Cardiac fibroblast (primary cell): ENCODE data around the gene GMPR.

Experiments
- DNase-seq, 2 donors: peaks; one replicate each; pipeline versions ENCODE4 v3.0.0 to v3.0.0-alpha.2; 2010; ENCODE audit warnings: low read depth in 2 of 2
- H3K4me3 ChIP-seq, 2 donors: replicated peaks in 1 of 2; 1 replicate in 1 of 2; 2 replicates in 1 of 2; pipeline ENCODE4 v1.5.1; 2011; ENCODE audit warnings: low read depth in 2 of 2, low read length in 2 of 2, mild to moderate bottlenecking in 2 of 2, moderate library complexity in 1 of 2
- TF ChIP-seq, protein P1 (sequence below): IDR thresholded peaks from one replicate; pipeline ENCODE4 v1.5.1; 2011; ENCODE audit warnings: low read depth, mild to moderate bottlenecking, low read length, inconsistent platforms

The GMPR gene

DNA sequence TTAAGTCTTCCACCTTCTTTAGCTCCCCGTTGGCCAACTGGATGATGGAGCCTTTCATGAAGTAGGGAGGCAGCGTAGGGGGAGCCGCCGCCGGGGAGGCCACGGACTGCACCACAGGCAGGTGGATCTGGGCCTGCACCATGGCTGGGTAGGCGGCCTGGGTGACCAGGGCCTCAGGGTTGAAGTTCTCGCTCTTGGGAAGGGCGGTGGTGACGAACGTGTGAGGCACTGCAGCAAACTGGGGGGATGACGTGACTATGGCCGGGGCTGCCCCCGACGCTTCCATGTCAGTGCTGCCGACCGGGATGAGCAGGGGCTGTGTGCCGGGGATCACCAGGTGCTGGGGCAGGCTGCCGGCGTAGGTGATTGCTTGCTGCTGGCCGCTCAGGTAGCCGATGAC lies 88.1 kb downstream of the GMPR start:
- DNase-seq, result no peak
- TF ChIP-seq, protein P1, sequence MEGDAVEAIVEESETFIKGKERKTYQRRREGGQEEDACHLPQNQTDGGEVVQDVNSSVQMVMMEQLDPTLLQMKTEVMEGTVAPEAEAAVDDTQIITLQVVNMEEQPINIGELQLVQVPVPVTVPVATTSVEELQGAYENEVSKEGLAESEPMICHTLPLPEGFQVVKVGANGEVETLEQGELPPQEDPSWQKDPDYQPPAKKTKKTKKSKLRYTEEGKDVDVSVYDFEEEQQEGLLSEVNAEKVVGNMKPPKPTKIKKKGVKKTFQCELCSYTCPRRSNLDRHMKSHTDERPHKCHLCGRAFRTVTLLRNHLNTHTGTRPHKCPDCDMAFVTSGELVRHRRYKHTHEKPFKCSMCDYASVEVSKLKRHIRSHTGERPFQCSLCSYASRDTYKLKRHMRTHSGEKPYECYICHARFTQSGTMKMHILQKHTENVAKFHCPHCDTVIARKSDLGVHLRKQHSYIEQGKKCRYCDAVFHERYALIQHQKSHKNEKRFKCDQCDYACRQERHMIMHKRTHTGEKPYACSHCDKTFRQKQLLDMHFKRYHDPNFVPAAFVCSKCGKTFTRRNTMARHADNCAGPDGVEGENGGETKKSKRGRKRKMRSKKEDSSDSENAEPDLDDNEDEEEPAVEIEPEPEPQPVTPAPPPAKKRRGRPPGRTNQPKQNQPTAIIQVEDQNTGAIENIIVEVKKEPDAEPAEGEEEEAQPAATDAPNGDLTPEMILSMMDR, result no peak
- H3K4me3 ChIP-seq, result no peak overlapping the region

DNA sequence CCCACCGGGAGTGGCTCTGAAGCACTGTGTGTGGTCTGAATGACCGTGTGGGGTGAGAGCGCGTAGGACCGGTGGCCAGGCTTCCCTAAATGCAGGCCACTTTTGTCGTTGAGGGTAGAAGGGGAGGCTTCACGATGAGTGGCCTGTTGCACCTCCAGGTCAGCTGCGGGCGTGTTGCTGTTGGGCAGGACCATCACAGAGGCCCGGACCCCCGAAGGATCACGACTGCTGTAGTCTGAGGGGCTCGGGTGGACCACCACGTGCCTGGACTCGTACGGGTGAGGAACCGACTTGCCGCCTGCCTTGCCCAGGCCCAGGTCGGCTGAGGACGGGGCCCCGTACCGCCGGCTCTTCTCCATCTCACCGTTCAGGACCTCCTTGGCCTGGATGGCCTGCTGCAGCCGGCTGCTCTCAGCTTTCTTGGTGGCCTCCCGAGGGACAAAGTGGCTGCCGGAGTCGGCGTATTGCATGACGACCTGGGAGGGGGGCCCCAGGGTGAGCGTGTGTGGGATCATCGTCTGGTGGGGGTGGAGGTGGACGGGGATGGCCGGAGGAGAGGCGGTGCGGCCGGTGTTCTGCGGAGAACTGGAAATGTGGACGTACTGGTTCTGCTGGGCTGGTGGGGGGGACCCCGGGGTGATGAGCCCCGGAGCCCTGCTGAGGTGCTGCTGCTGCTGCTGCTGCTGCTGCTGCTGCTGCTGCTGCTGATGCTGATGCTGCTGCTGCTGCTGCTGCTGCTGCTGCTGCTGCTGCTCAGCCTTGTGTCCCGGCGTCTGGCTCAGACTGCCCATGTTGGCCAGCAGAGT lies 88.8 kb downstream of the GMPR start:
- no peak for DNase-seq
- TF ChIP-seq, protein P1, result no peak
- no peak overlapping the region for H3K4me3 ChIP-seq

DNA sequence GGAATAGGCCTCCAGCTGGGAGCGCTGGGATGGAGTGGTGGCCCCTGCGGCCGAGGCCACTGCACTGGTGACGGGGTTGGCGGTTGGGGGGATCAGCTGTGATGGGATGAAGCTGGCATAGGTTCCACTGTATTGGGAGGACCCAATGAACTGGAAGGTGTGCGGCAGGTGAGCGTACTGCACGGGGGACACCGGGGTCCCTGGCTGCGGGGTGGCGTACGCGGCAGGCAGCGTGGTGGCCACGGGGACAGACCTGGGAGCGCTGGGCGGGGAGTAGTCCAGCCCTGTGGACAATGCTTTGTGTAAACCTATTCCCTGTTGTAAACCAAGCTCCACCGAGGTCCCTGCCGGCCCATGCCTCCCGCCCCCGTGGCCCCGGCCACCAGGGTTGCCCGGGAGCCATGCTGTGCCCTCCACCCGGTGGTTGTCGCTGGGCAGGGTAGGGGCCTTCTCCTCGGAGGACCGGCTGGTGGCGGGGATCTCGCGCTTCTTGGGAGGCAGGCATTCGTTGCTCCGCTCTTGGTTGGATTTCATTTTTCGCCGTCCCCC lies 89.5 kb downstream of the GMPR start:
- no peak for DNase-seq
- no peak overlapping the region for H3K4me3 ChIP-seq
- TF ChIP-seq, protein P1, result no peak

DNA sequence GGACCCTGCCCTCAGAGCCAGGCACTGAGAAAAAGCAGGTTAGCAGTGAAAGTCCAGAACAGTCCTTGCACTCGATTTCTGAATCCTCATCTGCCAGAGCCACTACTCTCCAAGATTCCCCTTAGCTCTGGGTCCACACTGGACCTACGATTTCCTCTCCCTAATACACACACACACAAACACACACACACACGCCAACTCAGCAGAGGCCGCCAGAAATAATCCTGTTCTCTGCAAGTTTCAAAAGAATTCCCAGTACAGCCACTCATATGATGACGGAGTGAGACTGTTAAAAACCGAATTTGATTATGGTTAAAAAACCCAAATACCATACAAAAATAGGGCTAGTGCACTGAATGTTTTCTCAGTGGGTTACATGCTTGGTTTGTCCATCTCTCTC lies 90.8 kb downstream of the GMPR start:
- no peak overlapping the region for H3K4me3 ChIP-seq
- TF ChIP-seq, protein P1, result no peak
- DNase-seq, result no peak

DNA sequence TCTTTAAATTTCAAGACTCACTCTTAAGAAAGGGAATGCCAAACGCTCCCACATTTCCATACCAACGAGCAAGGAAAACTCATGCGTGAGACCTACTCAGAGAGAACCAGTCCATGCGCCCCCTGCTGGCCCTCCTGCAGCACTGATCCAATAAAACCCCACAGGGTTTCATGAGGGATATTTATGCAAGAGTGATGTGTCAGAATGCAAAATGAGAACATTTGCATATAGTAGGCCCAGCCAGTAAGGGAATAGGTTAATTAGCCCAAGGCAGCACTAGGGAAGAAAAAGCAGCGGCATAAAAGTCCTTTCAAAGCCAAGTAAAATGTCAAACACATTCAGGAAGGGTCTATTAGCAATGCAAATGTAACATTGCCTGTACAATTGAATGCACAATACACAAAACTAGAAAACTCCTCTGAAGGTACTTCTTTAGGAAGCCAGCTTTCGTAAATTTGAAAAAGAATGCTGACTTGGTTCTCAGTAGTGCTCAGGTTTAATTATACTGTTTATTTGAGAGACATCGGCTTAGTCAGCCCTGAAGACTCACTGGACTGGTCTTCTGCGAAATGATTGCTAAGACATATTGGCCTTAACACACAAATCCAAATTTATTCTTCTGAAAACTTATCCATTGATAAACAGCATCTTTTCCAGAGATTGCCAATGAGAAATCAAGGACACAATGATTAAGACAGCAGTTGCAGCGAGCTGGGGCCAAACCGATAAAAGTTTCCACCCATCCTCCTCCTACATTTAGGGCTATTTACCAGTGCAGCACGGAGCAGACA lies 93.2 kb downstream of the GMPR start:
- no peak overlapping the region for H3K4me3 ChIP-seq
- TF ChIP-seq, protein P1, result peak; percentile 97
- peak; percentile 85 to 87 for DNase-seq

DNA sequence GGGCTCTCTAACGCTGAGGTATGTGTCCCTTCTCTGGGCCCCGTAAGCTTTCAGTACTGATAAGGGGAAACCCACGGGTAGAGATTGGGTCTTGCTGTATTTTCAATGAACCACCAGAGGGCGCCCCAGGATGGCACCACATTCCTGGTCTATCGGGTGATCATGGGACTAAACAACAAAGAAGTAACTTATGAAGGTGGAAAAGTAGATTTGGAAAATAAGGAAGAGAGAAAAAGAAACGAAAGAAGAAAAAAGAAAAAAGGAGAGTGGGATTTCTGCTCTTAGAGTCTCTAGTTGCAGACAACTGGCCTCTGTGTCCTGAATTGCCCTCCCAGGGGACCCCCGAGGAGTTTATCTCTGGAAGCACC lies 93.8 kb downstream of the GMPR start:
- H3K4me3 ChIP-seq, result no peak overlapping the region
- TF ChIP-seq, protein P1, result peak; percentile 88
- peak; percentile 82 for DNase-seq
